ACC112 (cell line): ENCODE data around the gene PHKA1.
"Not testable (repeated sequence)": the region's sequence is repeated elsewhere in the genome, so short reads cannot be mapped to it uniquely, and the experiment has no call there.

Experiments
- H2AFZ ChIP-seq: fragments of 200-600 bp; sonication (generic); one replicate; pipeline ENCODE4 v1.6.0; 2017; ENCODE audit warnings: antibody characterized with exemption, low read length; ENCODE audit not compliant: unreplicated experiment
- H3K27ac ChIP-seq: fragments of 200-600 bp; sonication (generic); 2 replicates; pipeline ENCODE4 v1.5.1; 2014; ENCODE audit warnings: low read depth, mild to moderate bottlenecking, antibody characterized with exemption, low read length, moderate library complexity
- H3K27me3 ChIP-seq: fragments of 200-600 bp; sonication (generic); 2 replicates; pipeline ENCODE4 v1.6.1; 2014; ENCODE audit warnings: mild to moderate bottlenecking, antibody characterized with exemption, low read length, moderate library complexity, mixed read lengths; ENCODE audit not compliant: insufficient read depth
- H3K36me3 ChIP-seq: fragments of 200-600 bp; sonication (generic); 2 replicates; pipeline ENCODE4 v1.6.1; 2016; ENCODE audit warnings: mild to moderate bottlenecking, antibody characterized with exemption, low read length, moderate library complexity, mixed read lengths; ENCODE audit not compliant: insufficient read depth
- H3K4me1 ChIP-seq: fragments of 200-600 bp; sonication (generic); one replicate; pipeline ENCODE4 v1.6.1; 2016; ENCODE audit warnings: low read length, mixed read lengths; ENCODE audit not compliant: insufficient read depth, unreplicated experiment, control insufficient read depth
- H3K4me3 ChIP-seq: fragments of 200-600 bp; sonication (generic); 2 replicates; pipeline ENCODE4 v1.5.1; 2014; ENCODE audit warnings: mild to moderate bottlenecking, low read depth, low read length
- H3K79me2 ChIP-seq: fragments of 200-600 bp; sonication (generic); one replicate; pipeline ENCODE4 v1.6.0; 2016; ENCODE audit warnings: low read length; ENCODE audit not compliant: control insufficient read depth, unreplicated experiment, insufficient read depth

Gene PHKA1

DNA sequence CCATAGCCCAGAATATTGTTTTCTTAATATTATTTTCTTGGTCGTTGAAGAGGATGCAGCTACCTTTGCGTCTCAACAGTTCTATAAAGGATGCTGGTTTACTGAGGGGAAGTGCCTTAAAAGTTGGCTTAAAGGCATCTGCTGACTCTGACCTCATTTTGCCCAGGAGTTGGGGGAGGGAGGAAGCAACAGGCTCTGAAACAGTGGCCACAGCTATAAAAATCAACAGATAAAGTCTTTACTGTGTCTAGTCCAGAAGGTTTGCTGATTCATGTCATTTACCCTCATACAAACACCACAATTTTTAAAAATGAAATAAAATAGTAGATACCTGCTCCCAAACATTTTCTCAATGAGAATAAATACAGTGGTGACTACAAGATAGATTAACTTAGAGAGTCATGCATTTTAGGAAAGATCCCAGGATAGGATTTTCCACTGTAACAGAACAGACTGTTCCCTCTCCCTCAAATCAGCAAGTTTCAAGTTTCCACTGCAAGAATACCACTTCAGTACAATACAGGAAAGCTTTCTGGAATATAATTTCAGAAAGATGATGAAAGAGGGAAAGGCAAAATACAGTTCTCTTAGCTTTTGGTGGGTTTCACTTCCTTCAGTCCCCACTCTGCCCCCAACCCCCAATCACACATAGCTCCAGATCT lies 1.9 kb downstream of the PHKA1 start:
- Histone ChIP-seq H3K4me3 (peak overlapping the region; percentile 89; the same call in 1 of the 2 replicates), H3K27me3 (no peaks in the 10 kb centered on the region), H3K4me1 (peaks cover 15% of the 10 kb centered on the region), H2AFZ (no peak overlapping the region), H3K79me2 (peaks cover 4% of the 10 kb centered on the region), H3K36me3 (no peaks in the 10 kb centered on the region), H3K27ac (peak overlapping the region; percentile 33)

DNA sequence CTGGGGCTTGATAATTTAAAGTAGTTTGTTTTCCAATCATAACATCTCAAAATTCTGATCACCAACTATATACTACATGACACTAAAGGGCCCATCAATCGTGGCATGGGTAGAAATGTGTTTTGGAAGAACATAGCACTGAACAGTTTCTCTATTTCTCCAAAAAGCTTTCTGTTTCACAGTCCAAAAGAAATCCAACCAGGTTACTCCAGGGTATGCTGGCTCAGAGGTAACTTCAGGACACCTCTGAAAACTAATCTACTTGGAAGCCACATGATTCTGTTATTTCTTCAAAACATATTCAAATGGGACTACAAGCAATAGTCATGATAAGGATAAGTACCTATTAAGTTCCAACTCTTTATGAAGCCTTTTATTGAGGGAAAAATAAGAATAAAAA lies 8.3 kb downstream of the PHKA1 start:
- no peak overlapping the region for H3K4me3 ChIP-seq
- no peaks in the 10 kb centered on the region for H3K79me2 ChIP-seq
- H2AFZ ChIP-seq, result no peak overlapping the region
- no peaks in the 10 kb centered on the region for H3K27me3 ChIP-seq
- H3K4me1 ChIP-seq, result no peaks in the 10 kb centered on the region
- no peaks in the 10 kb centered on the region for H3K36me3 ChIP-seq
- no peak overlapping the region for H3K27ac ChIP-seq

DNA sequence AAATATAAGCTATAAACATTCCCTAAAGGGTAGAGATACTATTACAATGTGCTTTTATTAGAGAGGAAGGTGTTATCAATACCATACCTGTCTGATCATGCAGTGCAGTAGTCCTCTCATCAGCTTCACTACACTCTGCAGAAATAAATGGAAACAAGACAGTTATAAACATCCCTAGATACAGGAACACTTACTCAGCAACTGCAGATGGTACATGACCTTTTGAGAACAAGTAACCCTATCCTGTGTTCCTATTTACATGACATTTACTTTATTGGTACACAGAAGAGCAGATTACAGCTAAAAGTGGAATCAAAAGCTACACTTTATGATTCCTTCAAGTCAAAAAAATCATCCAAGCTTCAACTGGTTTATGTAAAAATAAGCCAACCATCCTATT lies 9.0 kb downstream of the PHKA1 start:
- Histone ChIP-seq H3K4me1 (no peaks in the 10 kb centered on the region), H3K79me2 (no peaks in the 10 kb centered on the region), H2AFZ (no peak overlapping the region), H3K27ac (no peak overlapping the region), H3K27me3 (no peaks in the 10 kb centered on the region), H3K36me3 (no peaks in the 10 kb centered on the region), H3K4me3 (no peak overlapping the region)

DNA sequence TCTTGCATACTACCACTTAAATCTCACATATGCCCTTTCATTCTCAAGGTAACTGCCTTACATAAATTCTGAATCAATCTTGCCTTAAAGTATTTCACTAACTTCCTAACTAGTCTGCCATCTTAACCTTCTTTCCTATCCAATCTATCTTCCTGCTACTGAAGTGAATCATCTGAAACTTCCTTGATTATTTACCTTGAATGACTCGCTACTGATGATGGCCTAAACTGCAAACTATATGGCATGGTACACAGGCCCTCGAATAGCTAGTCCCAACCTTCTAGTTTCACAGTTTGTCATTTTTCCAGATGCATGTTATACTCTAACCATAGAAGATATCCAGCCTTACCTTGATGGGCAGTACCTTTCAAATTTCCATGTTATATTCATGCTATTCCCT lies 19.9 kb downstream of the PHKA1 start:
- Histone ChIP-seq H3K4me1 (no peaks in the 10 kb centered on the region), H3K27ac (no peak overlapping the region), H2AFZ (no peak overlapping the region), H3K4me3 (no peak overlapping the region), H3K79me2 (no peaks in the 10 kb centered on the region), H3K27me3 (no peaks in the 10 kb centered on the region), H3K36me3 (no peaks in the 10 kb centered on the region; the same call in 1 of the 2 replicates)

DNA sequence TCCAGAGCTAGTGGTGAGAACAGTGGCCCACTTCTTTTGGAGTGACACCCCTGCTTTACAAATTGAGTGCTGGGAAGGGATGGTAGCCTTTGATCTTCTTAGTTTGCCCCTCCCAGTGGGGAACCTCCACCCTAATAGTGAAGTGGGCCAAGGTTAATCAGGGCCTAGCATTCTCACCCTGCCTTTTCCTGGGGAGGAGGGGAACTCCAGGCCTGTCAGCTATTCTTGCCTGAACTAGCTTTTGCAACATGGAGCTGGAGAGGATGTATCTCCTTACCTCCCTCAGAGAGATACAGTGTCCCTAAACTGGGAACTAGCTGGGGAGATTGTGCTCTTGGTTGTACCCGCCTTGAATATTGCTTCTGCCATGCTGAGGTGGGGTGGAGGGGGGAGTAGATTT lies 20.6 kb downstream of the PHKA1 start:
- Histone ChIP-seq H3K4me1 (no peaks in the 10 kb centered on the region), H3K27me3 (no peaks in the 10 kb centered on the region), H2AFZ (no peak overlapping the region), H3K4me3 (no peak overlapping the region), H3K27ac (no peak overlapping the region), H3K79me2 (no peaks in the 10 kb centered on the region), H3K36me3 (no peaks in the 10 kb centered on the region; the same call in 1 of the 2 replicates)

DNA sequence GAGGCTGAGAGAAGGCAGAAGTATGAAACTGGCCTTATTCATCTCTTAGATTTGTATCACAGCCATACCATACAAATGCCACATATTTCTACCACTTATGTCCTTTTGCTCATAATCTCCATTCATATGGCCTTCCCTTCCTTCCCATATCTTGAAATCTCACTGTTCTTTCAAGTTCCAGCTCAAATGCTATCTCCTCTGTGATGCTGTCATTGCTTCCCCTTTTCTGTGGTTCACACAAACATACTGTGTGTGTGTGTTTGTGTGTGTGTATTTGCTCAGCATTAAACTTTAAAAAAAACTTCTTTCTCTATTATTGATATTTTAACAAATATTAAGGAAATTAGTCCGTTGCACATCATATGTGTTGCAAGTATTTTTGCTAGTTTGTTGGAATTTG lies 26.7 kb downstream of the PHKA1 start:
- no peak overlapping the region for H2AFZ ChIP-seq
- H3K27ac ChIP-seq, result no peak overlapping the region
- no peaks in the 10 kb centered on the region for H3K4me1 ChIP-seq
- no peaks in the 10 kb centered on the region for H3K27me3 ChIP-seq
- H3K79me2 ChIP-seq, result no peaks in the 10 kb centered on the region
- H3K4me3 ChIP-seq, result no peak overlapping the region
- H3K36me3 ChIP-seq, result peaks cover 3% of the 10 kb centered on the region; the same call in 1 of the 2 replicates

DNA sequence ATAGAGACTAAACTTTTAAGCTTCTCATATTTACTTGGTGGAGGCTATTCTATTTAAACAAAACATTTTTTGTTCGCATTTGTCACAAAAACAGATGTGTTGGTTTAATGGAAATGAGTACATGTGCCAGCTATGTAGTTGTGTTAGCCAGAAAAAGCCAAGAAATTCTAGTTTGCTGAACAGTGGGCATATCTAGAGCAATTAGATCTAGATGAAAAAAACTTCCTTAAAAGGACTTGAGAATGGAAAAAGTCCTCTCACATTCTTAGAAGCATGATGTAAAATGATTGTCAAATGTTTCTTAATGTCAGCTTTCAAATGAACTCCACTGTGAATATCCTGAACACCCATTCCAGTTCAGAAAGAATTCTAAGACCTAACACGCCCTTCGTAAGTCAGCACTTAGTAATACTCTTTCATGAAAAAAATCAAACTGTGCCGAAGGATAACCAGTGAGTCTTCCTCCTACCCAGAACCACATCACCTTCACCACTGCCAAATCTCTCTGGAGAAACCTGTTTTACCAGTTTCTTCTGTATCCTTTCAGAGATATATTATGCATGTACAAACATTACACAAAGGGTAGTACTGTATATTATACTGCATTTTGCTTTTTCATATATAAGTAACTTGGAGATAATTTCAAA lies 28.2 kb downstream of the PHKA1 start:
- Histone ChIP-seq H3K4me3 (no peak overlapping the region), H3K27ac (0 out of 2 replicates have a peak overlapping the region, but pooled peaks have one; percentile 12)

DNA sequence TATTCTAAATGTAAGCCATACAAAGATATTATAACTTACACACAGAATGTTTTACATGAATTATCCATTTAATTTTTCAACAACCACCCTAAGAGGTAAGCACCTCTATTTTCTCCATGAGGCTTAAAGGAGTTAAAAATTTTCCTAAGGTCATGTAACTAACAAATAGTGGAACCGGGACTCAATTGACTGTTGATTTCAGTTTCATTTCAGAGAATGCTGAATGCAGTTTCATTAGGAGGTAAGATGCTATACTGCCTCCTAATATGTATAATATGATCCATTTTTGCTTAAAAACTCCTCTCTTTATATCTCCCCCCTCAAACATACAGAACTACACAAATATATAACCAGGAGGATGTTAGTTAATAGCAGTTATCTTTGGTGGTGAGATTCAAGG lies 29.1 kb downstream of the PHKA1 start:
- no peaks in the 10 kb centered on the region for H3K4me1 ChIP-seq
- H3K27ac ChIP-seq, result no peak overlapping the region
- H3K27me3 ChIP-seq, result no peaks in the 10 kb centered on the region
- H3K79me2 ChIP-seq, result no peaks in the 10 kb centered on the region
- 0 out of 2 replicates have a peak overlapping the region, but pooled peaks have one; percentile 26 for H3K4me3 ChIP-seq
- H2AFZ ChIP-seq, result no peak overlapping the region
- peaks cover 3% of the 10 kb centered on the region; the same call in 1 of the 2 replicates for H3K36me3 ChIP-seq

More for the DNA sequence above, 28.2 kb downstream of the PHKA1 start:
- Histone ChIP-seq H3K79me2 (no peaks in the 10 kb centered on the region), H3K36me3 (peaks cover 3% of the 10 kb centered on the region; the same call in 1 of the 2 replicates), H2AFZ (peak overlapping the region; percentile 14), H3K4me1 (no peaks in the 10 kb centered on the region), H3K27me3 (no peaks in the 10 kb centered on the region)

DNA sequence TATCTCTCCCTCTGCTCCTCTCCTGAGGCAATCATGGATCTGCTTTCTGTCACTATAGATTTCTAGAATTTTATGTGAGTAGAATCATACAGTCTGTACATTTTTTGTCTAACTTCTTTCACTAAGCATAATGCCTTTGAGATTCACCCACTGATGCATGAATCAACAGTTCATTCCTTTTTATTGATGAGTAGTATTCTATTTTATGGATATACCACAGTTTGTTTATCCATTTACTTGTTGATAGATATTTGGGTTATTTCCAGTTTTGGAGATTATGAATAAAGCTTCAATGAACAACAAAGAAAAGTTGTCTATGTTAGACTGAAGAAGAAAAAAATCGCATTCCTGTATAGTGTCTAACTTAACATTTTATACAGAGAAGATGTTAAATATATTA lies 30.5 kb downstream of the PHKA1 start:
- Histone ChIP-seq H3K36me3 (peaks cover 3% of the 10 kb centered on the region; the same call in 1 of the 2 replicates), H3K27ac (no peak overlapping the region), H2AFZ (no peak overlapping the region), H3K4me1 (no peaks in the 10 kb centered on the region), H3K27me3 (no peaks in the 10 kb centered on the region), H3K79me2 (no peaks in the 10 kb centered on the region), H3K4me3 (no peak overlapping the region)

DNA sequence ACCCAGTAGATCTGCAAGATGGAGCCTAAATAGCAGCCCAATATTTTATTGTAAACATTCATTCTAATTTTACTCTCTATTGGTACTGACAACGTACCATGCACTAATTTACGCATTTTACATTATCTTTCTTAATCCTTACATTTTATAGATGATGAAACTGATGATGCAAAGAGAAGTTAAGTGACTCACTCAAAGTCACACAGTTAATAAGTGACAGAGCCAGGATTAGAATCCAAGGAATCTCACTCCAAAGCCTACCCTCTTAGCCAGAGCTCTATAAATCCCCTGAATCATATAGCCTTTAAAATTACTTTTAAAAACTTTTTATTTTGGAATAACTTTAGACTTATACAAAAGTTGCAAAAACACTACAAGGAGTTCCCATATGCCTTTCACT lies 37.6 kb downstream of the PHKA1 start:
- Histone ChIP-seq H3K27ac (no peak overlapping the region), H3K4me3 (no peak overlapping the region), H3K79me2 (no peaks in the 10 kb centered on the region)

DNA sequence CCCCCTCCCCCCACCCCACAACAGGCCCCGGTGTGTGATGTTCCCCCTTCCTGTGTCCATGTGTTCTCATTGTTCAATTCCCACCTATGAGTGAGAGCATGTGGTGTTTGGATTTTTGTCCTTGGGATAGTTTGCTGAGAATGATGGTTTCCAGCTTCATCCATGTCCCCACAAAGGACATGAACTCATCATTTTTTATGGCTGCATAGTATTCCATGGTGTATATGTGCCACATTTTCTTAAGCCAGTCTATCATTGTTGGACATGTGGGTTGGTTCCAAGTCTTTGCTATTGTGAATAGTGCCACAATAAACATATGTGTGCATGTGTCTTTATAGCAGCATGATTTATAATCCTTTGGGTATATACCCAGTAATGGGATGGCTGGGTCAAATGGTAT lies 40.2 kb downstream of the PHKA1 start:
- H3K27me3 ChIP-seq, H3K27ac ChIP-seq, H2AFZ ChIP-seq, H3K36me3 ChIP-seq, H3K79me2 ChIP-seq, H3K4me3 ChIP-seq, H3K4me1 ChIP-seq: not testable (repeated sequence)

More for the DNA sequence above, 37.6 kb downstream of the PHKA1 start:
- H3K36me3 ChIP-seq, result no peaks in the 10 kb centered on the region
- no peak overlapping the region for H2AFZ ChIP-seq
- no peaks in the 10 kb centered on the region for H3K4me1 ChIP-seq
- H3K27me3 ChIP-seq, result no peaks in the 10 kb centered on the region
